ENCODE data around the gene FLACC1.

FLACC1 gene

DNA sequence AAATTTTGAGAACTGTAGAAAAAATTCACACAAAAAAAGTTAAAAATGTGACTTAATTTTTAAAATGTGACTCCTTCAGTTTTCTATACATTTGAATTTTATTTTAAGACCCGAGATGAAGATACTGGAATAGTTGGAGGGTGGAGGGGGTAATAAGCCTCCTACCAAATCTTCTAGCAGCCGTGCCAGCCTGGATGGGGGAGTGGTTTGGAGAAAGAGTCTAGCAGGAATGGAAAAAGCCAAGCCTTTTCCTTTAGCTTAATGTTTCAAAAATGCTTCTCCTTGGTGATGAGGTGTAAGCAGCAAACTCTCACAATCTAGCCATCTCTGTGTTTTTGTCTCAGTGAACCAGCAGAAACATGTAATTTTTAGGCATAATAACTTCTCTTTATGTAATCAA lies 82.1 kb downstream of the FLACC1 start:
- no peaks in the 10 kb centered on the region for H3K36me3 ChIP-seq (ENCODE audit: control insufficient read depth, insufficient read depth, low read length)

DNA sequence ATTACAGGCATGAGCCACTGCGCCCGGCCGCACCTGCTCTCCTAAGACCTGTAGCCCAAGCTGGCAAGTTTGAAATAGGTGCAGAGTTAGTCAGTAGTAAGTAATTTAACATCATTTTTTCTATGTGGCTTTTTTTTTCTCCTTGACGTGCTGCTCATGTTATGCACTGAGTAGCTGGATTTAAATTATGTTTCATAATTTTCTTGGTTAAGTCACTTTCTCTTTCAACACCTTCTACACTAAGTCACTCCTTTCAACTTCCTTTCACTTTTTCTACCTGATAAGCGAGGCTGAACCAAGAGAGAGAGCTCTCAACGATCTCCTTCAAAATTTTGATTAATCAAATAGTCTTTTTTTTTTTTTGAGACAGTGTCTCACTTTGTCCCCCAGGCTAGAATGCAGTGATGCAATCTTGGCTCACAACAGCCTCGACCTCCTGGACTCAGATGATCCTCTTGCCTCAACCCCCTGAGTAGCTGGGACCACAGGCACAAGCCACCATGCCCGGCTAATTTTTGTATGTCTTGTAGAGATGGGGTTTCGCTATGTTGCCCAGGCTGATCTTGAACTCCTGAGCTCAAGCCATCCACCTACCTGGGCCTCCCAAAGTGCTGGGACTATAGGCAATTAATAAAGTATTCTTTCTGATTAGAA lies 83.7 kb downstream of the FLACC1 start:
- Histone ChIP-seq H3K4me2 (ENCODE audit: low read length) (no peak overlapping the region), H2AFZ (no peak overlapping the region), H3K36me3 (ENCODE audit: control insufficient read depth, insufficient read depth, low read length) (no peaks in the 10 kb centered on the region), H3K9me3 (ENCODE audit: control insufficient read depth, low read length) (no peaks in the 10 kb centered on the region), H3K4me3 (ENCODE audit: low read depth, low read length) (no peak overlapping the region), H3K27ac (no peak overlapping the region), H3K4me1 (no peaks in the 10 kb centered on the region), H3K9ac (no peak overlapping the region), H3K79me2 (no peaks in the 10 kb centered on the region), H3K27me3 (ENCODE audit: control insufficient read depth, insufficient read depth, low read length) (no peaks in the 10 kb centered on the region)
- TF ChIP-seq, protein P1, sequence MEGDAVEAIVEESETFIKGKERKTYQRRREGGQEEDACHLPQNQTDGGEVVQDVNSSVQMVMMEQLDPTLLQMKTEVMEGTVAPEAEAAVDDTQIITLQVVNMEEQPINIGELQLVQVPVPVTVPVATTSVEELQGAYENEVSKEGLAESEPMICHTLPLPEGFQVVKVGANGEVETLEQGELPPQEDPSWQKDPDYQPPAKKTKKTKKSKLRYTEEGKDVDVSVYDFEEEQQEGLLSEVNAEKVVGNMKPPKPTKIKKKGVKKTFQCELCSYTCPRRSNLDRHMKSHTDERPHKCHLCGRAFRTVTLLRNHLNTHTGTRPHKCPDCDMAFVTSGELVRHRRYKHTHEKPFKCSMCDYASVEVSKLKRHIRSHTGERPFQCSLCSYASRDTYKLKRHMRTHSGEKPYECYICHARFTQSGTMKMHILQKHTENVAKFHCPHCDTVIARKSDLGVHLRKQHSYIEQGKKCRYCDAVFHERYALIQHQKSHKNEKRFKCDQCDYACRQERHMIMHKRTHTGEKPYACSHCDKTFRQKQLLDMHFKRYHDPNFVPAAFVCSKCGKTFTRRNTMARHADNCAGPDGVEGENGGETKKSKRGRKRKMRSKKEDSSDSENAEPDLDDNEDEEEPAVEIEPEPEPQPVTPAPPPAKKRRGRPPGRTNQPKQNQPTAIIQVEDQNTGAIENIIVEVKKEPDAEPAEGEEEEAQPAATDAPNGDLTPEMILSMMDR (IDR thresholded peaks at IDR 0.05): no peak

More for the DNA sequence above, 82.1 kb downstream of the FLACC1 start:
- H3K4me1 ChIP-seq: no peaks in the 10 kb centered on the region
- H3K9ac ChIP-seq: no peak overlapping the region
- no peak overlapping the region for H2AFZ ChIP-seq
- no peak overlapping the region for H3K4me3 ChIP-seq (ENCODE audit: low read depth, low read length)
- TF ChIP-seq, protein P1 (IDR thresholded peaks at IDR 0.05): no peak
- H3K79me2 ChIP-seq: no peaks in the 10 kb centered on the region
- H3K4me2 ChIP-seq (ENCODE audit: low read length): no peak overlapping the region
- H3K27ac ChIP-seq: no peak overlapping the region
- no peaks in the 10 kb centered on the region for H3K9me3 ChIP-seq (ENCODE audit: control insufficient read depth, low read length)
- no peaks in the 10 kb centered on the region for H3K27me3 ChIP-seq (ENCODE audit: control insufficient read depth, insufficient read depth, low read length)

DNA sequence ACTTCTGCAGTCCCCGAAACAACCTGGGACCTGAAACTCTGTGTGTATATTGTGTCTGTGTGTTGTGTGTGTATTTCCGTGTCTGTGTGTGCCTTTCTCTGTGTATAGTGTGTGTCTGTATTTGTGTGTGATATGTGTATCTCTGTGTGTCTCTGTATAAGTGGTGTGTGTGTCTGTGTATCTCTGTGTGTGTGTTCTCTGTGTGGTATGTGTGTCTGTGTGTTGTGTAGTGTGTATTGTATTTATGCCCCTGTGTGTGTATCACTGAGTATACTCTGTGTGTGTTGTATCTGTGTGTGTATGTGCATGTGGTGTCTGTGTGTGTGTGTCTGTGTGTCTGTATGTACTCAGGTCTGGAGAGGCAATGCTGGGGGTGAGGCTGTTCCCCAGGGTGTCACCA lies 85.2 kb downstream of the FLACC1 start:
- Histone ChIP-seq H3K4me3 (ENCODE audit: low read depth, low read length) (no peak overlapping the region), H3K27ac (no peak overlapping the region), H3K36me3 (ENCODE audit: control insufficient read depth, insufficient read depth, low read length) (no peaks in the 10 kb centered on the region), H3K79me2 (no peaks in the 10 kb centered on the region), H3K4me2 (ENCODE audit: low read length) (no peak overlapping the region), H3K4me1 (no peaks in the 10 kb centered on the region), H3K27me3 (ENCODE audit: control insufficient read depth, insufficient read depth, low read length) (no peaks in the 10 kb centered on the region), H3K9ac (no peak overlapping the region), H3K9me3 (ENCODE audit: control insufficient read depth, low read length) (no peaks in the 10 kb centered on the region), H2AFZ (no peak overlapping the region)
- TF ChIP-seq, protein P1 (IDR thresholded peaks at IDR 0.05): no peak

DNA sequence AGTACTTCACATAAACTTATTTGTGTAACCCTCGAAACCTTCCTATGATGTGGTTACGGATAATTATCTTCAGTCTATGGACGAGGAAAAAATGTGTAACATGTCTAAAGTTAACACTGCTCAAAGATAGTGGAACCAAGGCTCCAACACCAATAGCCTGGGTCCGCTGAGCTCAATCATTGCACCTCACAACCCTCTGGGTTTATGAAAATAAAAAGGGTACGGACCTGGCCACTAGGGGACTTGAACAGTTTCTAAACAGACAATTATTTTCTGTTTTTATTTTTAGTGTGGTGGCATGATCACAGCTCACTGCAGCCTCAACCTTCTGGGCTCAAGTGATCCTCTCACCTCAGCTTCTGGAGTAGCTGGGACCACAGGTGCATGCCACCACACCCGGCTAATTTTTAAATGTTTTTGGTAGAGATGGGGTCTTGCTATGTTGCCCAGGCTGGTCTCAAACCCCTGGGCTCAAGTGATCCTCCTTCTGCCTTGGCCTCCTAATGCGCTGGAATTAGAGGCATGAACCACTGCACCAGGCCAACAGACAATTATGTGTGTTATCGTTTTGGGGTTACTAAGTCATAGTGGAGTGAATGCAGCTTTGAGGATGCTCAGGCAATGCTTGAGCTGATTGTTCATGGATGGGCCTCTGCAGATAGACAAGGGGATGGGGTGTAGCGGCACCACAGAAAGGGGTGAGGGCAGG lies 86.7 kb downstream of the FLACC1 start:
- no peaks in the 10 kb centered on the region for H3K4me1 ChIP-seq
- no peak overlapping the region for H3K4me2 ChIP-seq (ENCODE audit: low read length)
- no peaks in the 10 kb centered on the region for H3K79me2 ChIP-seq
- H3K4me3 ChIP-seq (ENCODE audit: low read depth, low read length): no peak overlapping the region
- no peaks in the 10 kb centered on the region for H3K9me3 ChIP-seq (ENCODE audit: control insufficient read depth, low read length)
- H3K9ac ChIP-seq: no peak overlapping the region
- TF ChIP-seq, protein P1 (IDR thresholded peaks at IDR 0.05): no peak
- no peaks in the 10 kb centered on the region for H3K36me3 ChIP-seq (ENCODE audit: control insufficient read depth, insufficient read depth, low read length)
- no peak overlapping the region for H3K27ac ChIP-seq
- no peaks in the 10 kb centered on the region for H3K27me3 ChIP-seq (ENCODE audit: control insufficient read depth, insufficient read depth, low read length)
- no peak overlapping the region for H2AFZ ChIP-seq
